ENCODE measurements around the gene ERN1. TPM values are rescaled to one million over a fixed set of nuclear protein-coding genes. Genes with fewer than 3 reads are reported as not detected.
A peak's percentile ranks its signal among the peaks of the same experiment; 100 is the strongest.
"Not testable (repeated sequence)": the region's sequence is repeated elsewhere in the genome, so short reads cannot be mapped to it uniquely, and the experiment has no call there.

ERN1 gene
- 3.1 and 3.8 TPM in 2 replicates for total RNA-seq (2014; rRNA removed; shearing (Covaris generic))

GRCh38 chr17:64129765-64130558 lies at the start of gene ERN1:
ERN1 (minus strand) TSS chr17:64130144; CDS start chr17:64130029, 115 bp downstream.
- in situ Hi-C loops (cut with HindIII; ENCODE audit: low sequenced_read_pairs), result no loop called here
- DNase-seq (ENCODE audit: low spot score), result peak; percentile 93

GRCh38 chr17:64179024-64179423 lies 49.1 kb upstream of the ERN1 start:
- DNase-seq (ENCODE audit: low spot score); in situ Hi-C loops (cut with HindIII; ENCODE audit: low sequenced_read_pairs): not testable (repeated sequence)

DNA sequence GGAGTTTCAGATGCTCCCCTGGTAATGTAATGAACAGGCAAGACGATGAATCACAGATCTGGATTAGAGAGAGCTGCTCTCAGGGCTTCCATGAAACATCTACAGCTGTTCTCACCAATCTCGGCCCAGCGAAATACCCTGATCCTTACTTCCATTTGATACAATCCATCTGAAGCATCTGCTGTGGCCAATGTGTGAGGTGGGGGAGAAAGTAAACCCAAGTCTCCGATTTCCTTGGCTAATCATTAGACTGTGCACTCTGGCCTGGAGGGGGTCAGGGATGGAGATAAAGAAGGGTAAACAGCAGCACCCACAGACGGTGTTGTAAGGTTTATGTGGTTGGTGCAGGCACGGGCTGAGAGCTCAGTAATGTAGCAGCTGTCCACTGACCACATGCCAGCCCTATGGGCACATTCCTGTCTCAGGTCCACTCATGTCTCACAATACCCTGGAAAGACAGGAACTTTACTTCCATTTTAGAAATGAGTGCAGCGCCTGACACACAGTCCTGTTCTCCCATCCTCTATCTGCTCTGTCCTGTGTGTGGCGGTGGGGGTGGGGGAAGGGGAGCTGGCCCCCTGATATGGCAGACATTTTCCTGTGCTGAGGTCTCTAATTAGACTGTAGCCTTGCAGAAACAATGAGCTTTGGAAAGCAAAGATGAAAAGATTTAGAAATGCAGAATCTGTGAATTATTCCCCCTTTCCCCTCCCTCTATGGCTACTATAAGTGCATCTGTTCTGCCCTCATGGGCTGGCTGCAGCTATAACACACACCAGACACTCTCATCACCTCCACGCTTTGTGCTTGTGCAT lies 48.3 kb upstream of the ERN1 start:
- no peak for DNase-seq (ENCODE audit: low spot score)
- in situ Hi-C loops (cut with HindIII; ENCODE audit: low sequenced_read_pairs), result no loop called here

GRCh38 chr17:64177311-64178010 lies 47.5 kb upstream of the ERN1 start:
- no peak for DNase-seq (ENCODE audit: low spot score)
- in situ Hi-C loops (cut with HindIII; ENCODE audit: low sequenced_read_pairs), result no loop called here

- in situ Hi-C loops (cut with HindIII; ENCODE audit: low sequenced_read_pairs), result no loop called here
- no peak for DNase-seq (ENCODE audit: low spot score)
Measured at GRCh38 chr17:64176556-64176955, 46.6 kb upstream of the ERN1 start.

DNA sequence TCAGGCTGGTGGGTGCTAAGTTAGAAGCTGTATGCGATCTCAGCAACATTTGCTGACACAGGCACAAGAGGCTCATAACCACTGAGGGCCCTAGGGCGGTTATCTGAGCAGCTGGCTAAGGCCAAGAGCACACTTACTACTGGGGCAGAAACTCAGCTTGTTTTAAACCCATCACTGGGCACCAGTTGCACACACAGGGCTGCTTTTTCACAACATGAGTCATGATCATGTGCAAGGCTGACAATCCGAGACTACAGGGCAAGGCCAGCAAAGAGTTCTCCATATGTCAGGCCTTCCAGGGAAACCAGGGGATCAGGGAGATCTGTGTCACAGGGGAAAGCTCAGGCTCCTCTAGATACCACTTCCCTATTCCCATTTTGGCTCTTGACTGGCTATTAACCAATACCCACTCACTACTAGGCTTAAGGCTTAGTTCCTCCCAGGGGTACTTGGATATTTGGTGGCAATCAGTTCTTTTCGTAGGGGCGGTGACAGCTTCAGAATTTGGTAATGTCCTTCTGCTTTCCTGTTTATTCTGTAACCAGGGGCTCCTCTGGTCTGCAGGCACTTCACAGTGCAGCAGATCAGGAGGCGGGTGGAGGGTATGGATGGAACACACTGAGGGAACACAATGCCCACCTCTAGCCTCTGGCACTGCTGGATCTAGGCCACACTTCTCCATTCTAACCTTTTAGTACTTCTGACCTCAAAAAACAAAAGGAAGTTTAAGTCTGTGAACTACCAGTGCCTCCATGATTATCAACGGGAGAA lies 44.9 kb upstream of the ERN1 start:
- in situ Hi-C loops (cut with HindIII; ENCODE audit: low sequenced_read_pairs), result no loop called here
- no peak for DNase-seq (ENCODE audit: low spot score)

DNA sequence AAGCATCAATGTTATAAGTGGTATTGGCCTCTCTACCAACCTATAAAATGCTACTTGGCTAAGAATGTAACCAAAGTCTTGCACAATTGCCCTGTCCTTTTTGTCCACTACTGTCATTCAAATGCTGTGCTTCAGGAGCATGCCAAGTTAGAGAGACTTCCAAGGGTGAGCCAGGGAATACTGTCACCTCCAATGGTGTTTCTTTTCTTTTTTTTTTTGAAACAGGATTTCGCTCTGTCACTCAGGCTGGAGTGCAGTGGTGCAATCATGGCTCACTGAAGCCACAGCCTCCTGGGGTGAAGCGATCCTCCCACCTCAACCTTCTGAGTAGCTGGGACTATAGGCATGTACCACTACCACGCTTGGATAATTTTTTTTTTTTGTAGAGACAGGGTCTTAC lies 43.7 kb upstream of the ERN1 start:
- in situ Hi-C loops (cut with HindIII; ENCODE audit: low sequenced_read_pairs), result no loop called here
- DNase-seq (ENCODE audit: low spot score), result no peak

DNA sequence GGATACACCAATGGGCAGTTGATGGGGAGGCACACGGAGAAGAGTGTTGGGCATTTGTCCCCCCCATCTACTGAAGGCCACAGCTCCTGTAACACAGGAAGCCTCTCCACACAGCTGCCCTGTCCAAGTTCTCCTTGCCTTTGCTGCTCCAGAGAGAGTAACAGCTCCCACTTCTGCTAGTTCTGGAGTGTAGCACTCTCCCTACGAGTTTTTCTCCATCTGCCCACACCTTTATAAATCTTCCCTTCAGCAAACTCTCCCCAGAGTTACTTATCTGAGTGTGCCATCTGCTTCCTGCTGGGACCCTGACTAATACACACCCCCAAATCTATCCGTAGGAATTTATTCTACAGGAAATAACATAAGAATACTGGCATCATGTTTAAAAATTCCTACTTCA lies 42.6 kb upstream of the ERN1 start:
- DNase-seq (ENCODE audit: low spot score), result no peak
- in situ Hi-C loops (cut with HindIII; ENCODE audit: low sequenced_read_pairs), result no loop called here

DNA sequence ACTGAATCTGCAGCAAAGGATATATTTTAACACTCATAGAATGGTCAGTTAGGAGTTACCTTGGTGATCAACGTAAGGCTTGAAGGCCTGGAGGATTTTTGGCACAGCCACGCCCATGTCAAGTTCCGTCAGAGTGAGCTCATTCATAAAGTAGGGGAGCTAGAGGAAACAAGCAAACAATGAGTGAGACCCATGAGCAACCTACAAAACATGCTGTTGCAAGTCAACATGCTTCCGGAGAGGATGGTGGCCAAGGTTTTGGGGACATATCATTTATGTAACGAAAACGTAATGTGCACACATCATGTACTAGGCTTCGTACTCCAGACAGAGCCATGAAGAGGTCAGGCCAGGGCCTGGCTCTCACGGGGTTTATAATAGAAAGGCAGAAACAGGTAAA lies 41.1 kb upstream of the ERN1 start:
- no peak for DNase-seq (ENCODE audit: low spot score)
- in situ Hi-C loops (cut with HindIII; ENCODE audit: low sequenced_read_pairs), result no loop called here

- in situ Hi-C loops (cut with HindIII; ENCODE audit: low sequenced_read_pairs), result no loop called here
- DNase-seq (ENCODE audit: low spot score), result no peak
Measured at GRCh38 chr17:64170286-64170685, 40.3 kb upstream of the ERN1 start.

DNA sequence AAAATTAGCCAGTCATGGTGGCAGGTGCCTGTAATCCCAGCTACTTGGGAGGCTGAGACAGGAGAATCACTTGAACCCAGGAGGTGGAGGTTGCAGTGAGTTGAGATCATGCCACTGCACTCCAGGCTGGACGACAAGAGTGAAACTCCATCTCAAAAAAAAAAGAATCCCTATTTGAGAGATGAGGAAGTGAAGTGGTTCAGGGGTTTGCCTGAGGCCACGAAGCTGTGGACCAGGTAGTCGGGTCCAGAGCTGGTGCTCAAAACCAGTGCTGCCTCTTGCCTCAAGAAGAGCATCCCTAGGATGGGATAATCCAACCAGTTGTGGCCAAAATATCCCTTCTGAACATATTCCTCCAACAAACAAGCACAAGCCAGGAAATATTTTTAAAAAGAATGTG lies 37.7 kb upstream of the ERN1 start:
- DNase-seq (ENCODE audit: low spot score); in situ Hi-C loops (cut with HindIII; ENCODE audit: low sequenced_read_pairs): not testable (repeated sequence)

DNA sequence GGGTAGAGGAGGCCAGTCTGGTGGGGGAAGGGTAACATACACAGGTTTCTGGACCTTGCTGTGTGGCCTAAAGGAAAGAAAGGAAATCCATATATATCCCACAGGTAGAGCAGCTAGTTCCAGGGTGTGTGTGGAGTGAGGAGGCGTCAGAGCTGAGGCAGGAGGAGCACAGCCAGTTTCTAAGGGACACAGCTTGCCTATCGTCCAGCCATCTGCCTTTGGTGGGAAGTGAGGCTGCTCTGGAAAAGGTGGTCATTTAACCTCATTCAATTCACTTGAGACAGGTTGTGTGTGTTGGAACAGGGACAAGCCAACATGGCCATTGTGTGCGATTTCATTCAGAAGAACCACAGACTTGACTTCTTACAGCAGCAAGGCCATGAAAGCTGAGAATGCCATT lies 36.9 kb upstream of the ERN1 start:
- in situ Hi-C loops (cut with HindIII; ENCODE audit: low sequenced_read_pairs), result no loop called here
- DNase-seq (ENCODE audit: low spot score), result peak; percentile 85

GRCh38 chr17:64165347-64165746 lies 35.4 kb upstream of the ERN1 start:
- DNase-seq (ENCODE audit: low spot score), result no peak
- in situ Hi-C loops (cut with HindIII; ENCODE audit: low sequenced_read_pairs), result no loop called here

DNA sequence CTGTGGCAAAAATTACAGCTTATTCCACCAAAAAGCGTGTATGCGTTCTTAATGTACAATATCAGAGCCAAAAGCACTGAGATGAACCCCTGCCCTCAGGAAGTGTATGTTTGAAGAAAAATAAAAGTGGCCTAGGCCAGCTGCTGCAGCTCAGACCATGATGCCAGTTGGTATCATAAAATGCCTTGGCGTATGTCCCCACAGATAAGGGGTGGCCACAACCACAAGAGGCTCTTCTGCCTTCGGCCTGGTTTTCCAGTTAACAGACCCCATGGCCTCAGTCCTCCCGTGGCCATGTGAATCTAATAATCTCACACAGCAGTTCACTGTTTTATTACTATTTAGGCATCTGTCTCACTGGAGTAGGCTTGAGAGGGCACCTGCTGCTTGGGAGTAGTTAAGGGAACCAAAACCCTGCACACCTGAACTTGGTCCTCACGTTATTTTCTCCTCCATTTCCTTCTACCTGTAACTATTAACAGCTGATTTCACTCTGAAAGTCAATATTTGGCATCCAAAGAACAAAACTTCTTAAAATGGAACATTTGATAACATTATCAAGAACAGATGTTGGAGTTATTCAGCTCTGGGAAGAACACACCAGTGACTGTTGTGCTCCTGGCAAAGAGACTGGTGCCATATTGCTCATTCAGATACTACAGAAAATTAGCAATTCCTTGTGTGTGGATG lies 34.8 kb upstream of the ERN1 start:
- in situ Hi-C loops (cut with HindIII; ENCODE audit: low sequenced_read_pairs), result no loop called here
- DNase-seq (ENCODE audit: low spot score), result no peak

- in situ Hi-C loops (cut with HindIII; ENCODE audit: low sequenced_read_pairs), result no loop called here
- no peak for DNase-seq (ENCODE audit: low spot score)
Measured at GRCh38 chr17:64163468-64163867, 33.5 kb upstream of the ERN1 start.

- no peak for DNase-seq (ENCODE audit: low spot score)
- in situ Hi-C loops (cut with HindIII; ENCODE audit: low sequenced_read_pairs), result no loop called here
Measured at GRCh38 chr17:64162554-64162953, 32.6 kb upstream of the ERN1 start.

- in situ Hi-C loops (cut with HindIII; ENCODE audit: low sequenced_read_pairs), result no loop called here
- DNase-seq (ENCODE audit: low spot score), result no peak
Measured at GRCh38 chr17:64161380-64162176, 31.6 kb upstream of the ERN1 start.

DNA sequence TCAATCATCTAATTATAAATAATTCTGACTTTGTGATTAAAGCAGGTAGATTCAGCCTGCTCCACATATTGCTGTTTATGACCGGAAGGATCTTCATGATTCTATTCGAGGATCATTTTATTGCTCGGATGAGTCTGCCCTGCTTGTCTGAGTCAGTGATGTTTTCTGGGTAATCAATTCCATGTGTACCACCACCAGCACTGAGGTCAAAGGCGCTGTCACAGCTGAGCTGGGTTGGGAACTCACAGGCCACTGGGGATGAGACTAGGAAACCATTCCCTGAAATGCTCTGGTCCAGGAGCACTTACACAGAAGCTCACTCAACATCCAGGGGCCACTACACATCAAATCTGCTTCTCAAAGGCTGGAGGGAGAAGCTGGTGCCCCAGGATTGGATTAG lies 30.4 kb upstream of the ERN1 start:
- no peak for DNase-seq (ENCODE audit: low spot score)
- in situ Hi-C loops (cut with HindIII; ENCODE audit: low sequenced_read_pairs), result no loop called here

Data from G401 (cell line).